ENCODE data around the gene ASS1. TPM values are rescaled to one million over a fixed set of nuclear protein-coding genes. Genes with fewer than 3 reads are reported as not detected.

The ASS1 gene
- total RNA-seq, 1 experiment from 2014 or later: 299 TPM

GRCh38 chr9:130493476-130493875 is 48.7 kb downstream of the ASS1 start:
- TF ChIP-seq CTCF (IDR thresholded peaks at IDR 0.05; ENCODE audit: unreplicated experiment): no peak
- Mint-ChIP-seq H3K9me3 (ENCODE audit: unreplicated experiment) (no peaks in the 10 kb centered on the region), H3K4me1 (ENCODE audit: insufficient read depth, unreplicated experiment) (no peaks in the 10 kb centered on the region), H3K27me3 (ENCODE audit: insufficient read depth, unreplicated experiment) (no peaks in the 10 kb centered on the region), H3K27ac (ENCODE audit: low read depth, unreplicated experiment) (no peak overlapping the region), H3K4me3 (ENCODE audit: unreplicated experiment) (no peak overlapping the region), H3K36me3 (ENCODE audit: insufficient read depth, unreplicated experiment) (peaks cover 93% of the 10 kb centered on the region)
- CTCF ChIA-PET: no interaction called here
- intact Hi-C loops (cut with micrococcal nuclease): no loop called here
- no TSS peak for BruUV-seq (replicated peaks)
- POLR2A ChIA-PET: no interaction called here
- DNase-seq (ENCODE audit: unreplicated experiment): no peak

GRCh38 chr9:130495067-130495466 is 50.3 kb downstream of the ASS1 start:
- no peak for DNase-seq (ENCODE audit: unreplicated experiment)

GRCh38 chr9:130497139-130497538 is 52.4 kb downstream of the ASS1 start:
- intact Hi-C loops (cut with micrococcal nuclease): no loop called here
- Mint-ChIP-seq H3K4me1 (ENCODE audit: insufficient read depth, unreplicated experiment) (no peaks in the 10 kb centered on the region), H3K9me3 (ENCODE audit: unreplicated experiment) (no peaks in the 10 kb centered on the region), H3K27me3 (ENCODE audit: insufficient read depth, unreplicated experiment) (no peaks in the 10 kb centered on the region), H3K27ac (ENCODE audit: low read depth, unreplicated experiment) (no peak overlapping the region), H3K36me3 (ENCODE audit: insufficient read depth, unreplicated experiment) (peaks cover 75% of the 10 kb centered on the region), H3K4me3 (ENCODE audit: unreplicated experiment) (no peak overlapping the region)
- TF ChIP-seq CTCF (IDR thresholded peaks at IDR 0.05; ENCODE audit: unreplicated experiment): no peak
- CTCF ChIA-PET: interaction anchor here (1.2 kb wide), 1 partner anchor 42 kb away, joined by 3 read pairs; no protein-coding TSS in a partner anchor
- no peak for DNase-seq (ENCODE audit: unreplicated experiment)
- no TSS peak for BruUV-seq (replicated peaks)
- POLR2A ChIA-PET: interaction anchor here (1.1 kb wide), 1 partner anchor 84 kb away, joined by 3 read pairs; no protein-coding TSS in a partner anchor

More at GRCh38 chr9:130495067-130495466, 50.3 kb downstream of the ASS1 start:
- ChIA-PET CTCF (no interaction called here), POLR2A (interaction anchor here (0.6 to 1.1 kb wide), 3 partner anchors 9 to 222 kb away, joined by 3 to 5 read pairs (median 3); no protein-coding TSS in a partner anchor)
- Mint-ChIP-seq H3K27ac (ENCODE audit: low read depth, unreplicated experiment) (no peak overlapping the region), H3K27me3 (ENCODE audit: insufficient read depth, unreplicated experiment) (no peaks in the 10 kb centered on the region), H3K4me1 (ENCODE audit: insufficient read depth, unreplicated experiment) (no peaks in the 10 kb centered on the region), H3K36me3 (ENCODE audit: insufficient read depth, unreplicated experiment) (peaks cover 82% of the 10 kb centered on the region), H3K9me3 (ENCODE audit: unreplicated experiment) (no peaks in the 10 kb centered on the region), H3K4me3 (ENCODE audit: unreplicated experiment) (no peak overlapping the region)
- intact Hi-C loops (cut with micrococcal nuclease): no loop called here
- no peak for TF ChIP-seq CTCF (IDR thresholded peaks at IDR 0.05; ENCODE audit: unreplicated experiment)
- BruUV-seq (replicated peaks): no TSS peak

- H3K4me3 Mint-ChIP-seq (ENCODE audit: unreplicated experiment): no peak overlapping the region
- no TSS peak for BruUV-seq (replicated peaks)
- no peaks in the 10 kb centered on the region for H3K4me1 Mint-ChIP-seq (ENCODE audit: insufficient read depth, unreplicated experiment)
- CTCF ChIA-PET: interaction anchor here (0.6 to 1.2 kb wide), 3 partner anchors 41 to 548 kb away, joined by 3 to 4 read pairs (median 3); no protein-coding TSS in a partner anchor
- intact Hi-C loops (cut with micrococcal nuclease): no loop called here
- POLR2A ChIA-PET: no interaction called here
- H3K9me3 Mint-ChIP-seq (ENCODE audit: unreplicated experiment): no peaks in the 10 kb centered on the region
- H3K27ac Mint-ChIP-seq (ENCODE audit: low read depth, unreplicated experiment): no peak overlapping the region
- peaks cover 63% of the 10 kb centered on the region for H3K36me3 Mint-ChIP-seq (ENCODE audit: insufficient read depth, unreplicated experiment)
- no peaks in the 10 kb centered on the region for H3K27me3 Mint-ChIP-seq (ENCODE audit: insufficient read depth, unreplicated experiment)
- peak; percentile 36 for DNase-seq (ENCODE audit: unreplicated experiment)
- TF ChIP-seq CTCF (IDR thresholded peaks at IDR 0.05; ENCODE audit: unreplicated experiment): no peak
Measured at GRCh38 chr9:130498298-130498917, 53.6 kb downstream of the ASS1 start.

All from MCF 10A (cell line).